ENCODE results near the gene CFAP97.

CFAP97 gene

GRCh38 chr4:185196437-185196836, 7.4 kb downstream of the CFAP97 start:
- no peak for DNase-seq

GRCh38 chr4:185194924-185195888, 8.6 kb downstream of the CFAP97 start:
- DNase-seq, result no peak

DNA sequence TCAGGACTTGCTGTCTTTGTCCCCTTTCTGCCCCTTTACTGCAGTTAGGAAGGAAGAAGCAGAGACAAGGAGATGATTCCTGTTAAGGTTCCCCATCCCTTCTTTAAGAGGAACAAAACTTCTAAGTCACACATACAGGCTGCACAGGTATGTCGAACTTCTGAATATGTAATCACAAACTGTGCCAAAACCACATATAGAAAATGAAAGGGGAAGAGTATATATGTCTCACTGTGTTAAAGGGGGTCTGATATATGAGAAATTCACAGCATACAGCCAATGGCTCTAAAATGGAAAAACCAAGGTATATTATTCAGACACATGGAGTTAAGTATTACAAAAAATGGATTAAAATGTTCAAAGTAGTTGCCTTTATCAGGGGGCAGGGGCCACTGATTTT, 11.7 kb downstream of the CFAP97 start:
- no peak for DNase-seq

DNA sequence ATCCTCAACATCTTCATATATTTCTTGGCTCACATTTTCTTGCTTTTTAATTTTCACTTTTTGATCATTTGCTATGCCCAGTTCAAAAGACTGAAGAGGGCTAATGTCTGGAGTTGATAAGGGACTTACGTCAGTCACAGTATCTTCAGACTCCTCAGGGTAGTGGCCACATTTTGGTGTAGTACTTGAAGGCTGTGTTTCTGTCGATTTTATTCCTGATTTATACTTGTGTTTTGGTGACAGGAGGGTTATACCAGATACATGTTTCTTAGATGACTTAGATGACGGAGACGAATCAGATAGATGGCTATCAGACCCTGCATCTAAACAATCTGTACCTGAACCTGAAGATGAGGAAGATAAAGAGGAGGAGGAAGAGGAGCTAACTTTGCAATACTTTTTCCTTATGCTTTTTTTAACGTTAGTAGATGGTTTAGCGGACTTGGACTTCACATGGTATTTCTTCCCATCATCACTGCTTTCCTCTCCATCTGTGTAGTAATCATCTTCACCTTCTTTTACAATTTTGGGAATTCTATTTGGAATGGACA, 13.4 kb downstream of the CFAP97 start:
- DNase-seq, result no peak

DNA sequence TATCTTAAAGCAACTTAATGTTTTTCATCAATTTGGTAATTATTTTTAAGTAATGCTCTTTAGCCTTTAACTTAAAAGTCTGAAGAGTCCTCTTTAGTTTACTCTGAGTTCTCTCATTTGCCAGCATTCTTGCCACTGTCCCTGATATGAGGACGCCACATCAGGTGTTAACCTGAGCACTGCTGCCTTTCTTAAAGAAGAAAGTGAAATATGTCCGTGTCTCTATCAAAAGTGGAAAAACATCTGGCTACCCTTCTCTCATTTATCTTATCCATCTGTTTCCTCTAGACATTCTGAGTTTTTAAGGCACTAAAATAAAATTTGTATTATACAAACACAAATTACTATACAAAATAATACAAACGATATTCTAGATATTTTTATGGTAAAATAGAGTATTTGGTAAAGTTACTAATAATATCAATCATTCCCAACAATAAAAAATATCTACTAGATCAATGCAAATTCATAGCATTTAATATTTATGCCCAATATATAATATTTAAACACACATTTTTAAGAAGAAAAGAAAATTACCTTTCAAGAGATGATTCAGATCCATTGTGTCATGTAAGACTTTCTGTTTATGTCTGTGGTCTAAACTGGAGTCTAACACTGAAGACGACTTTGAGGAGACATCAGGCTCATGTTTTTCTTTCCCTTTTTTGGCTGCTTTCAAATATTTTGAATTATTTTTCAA, 14.0 kb downstream of the CFAP97 start:
- no peak for DNase-seq

DNA sequence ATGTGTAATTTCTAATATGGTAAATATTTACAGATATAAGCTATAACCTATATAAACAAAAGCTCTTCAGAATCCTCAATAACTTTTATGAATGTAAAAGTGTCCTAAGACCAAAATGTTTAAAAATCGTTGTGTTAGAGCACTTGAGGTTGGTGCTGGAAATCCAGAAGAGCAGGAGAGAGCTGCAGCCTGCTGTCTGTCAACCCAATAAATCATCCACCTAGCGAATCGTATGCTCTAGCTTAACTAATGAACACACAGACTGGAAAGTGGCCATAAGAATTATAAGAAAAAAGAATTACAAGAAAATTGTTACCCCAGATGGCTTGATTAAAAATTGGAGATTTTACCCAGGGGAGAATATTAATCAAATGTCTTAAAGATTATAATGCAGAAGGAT, 17.0 kb downstream of the CFAP97 start:
- DNase-seq, result no peak

GRCh38 chr4:185183622-185184281, 20.0 kb downstream of the CFAP97 start:
- peak; percentile 60 for DNase-seq

DNA sequence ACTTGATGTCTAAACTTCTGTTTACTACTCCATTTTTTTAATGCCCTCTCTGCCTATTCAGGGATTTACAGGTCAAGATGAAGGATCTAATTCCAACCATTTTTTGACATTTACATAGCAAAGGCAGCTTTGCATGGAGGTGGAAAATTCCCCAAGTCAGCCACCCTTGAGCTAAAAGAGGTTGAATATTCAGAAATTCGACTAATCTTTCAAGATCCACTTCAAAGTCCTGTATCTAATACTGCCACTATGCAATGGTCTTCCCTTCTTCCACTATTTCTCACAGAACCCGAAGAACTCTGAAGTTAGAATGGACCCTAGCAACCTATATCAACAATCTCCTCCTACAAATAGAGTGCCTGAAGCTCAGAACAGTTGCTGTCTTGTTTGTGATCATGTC, 21.6 kb downstream of the CFAP97 start:
- no peak for DNase-seq

GRCh38 chr4:185179488-185179887, 24.3 kb downstream of the CFAP97 start:
- DNase-seq, result no peak

GRCh38 chr4:185171373-185172071, 32.3 kb downstream of the CFAP97 start:
- DNase-seq, result no peak

DNA sequence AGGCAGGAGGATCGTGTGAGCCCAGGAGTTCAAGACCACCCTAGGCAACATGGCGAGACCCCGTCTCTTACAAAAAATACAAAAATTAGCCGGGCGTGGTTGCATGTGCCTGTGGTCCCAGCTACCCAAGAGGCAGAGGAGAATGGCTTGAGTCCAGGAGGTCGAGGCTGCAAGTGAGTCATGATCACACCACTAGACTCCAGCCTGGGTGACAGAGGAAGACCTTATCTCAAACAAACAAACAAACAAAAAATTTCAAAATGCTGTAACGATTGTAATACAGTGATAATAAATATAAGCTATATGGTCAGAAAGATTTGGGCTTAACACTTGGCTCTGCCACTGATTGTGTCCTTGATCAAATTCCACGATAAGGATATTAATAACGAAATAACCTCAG, 36.6 kb downstream of the CFAP97 start:
- no peak for DNase-seq

GRCh38 chr4:185165605-185166063, 38.2 kb downstream of the CFAP97 start:
- DNase-seq, result peak; percentile 34

DNA sequence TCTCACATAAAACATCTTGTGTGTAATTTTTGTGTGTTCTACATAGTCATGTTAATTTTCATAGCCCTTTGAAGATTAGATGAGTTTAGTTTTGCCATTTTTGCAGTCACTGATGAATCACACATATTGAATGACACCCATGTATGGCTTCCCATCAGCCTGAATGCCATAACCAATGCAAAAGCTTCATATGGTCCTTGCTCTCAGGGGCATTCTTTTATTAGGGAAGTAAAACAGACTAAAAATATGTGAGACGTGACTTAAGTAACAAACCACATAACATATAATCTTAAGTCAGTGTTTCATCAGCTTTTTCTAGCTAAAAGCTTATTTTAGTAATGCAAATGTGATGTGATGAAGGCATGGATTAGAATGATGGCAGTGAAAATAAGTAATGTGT, 52.5 kb downstream of the CFAP97 start:
- DNase-seq, result no peak

DNA sequence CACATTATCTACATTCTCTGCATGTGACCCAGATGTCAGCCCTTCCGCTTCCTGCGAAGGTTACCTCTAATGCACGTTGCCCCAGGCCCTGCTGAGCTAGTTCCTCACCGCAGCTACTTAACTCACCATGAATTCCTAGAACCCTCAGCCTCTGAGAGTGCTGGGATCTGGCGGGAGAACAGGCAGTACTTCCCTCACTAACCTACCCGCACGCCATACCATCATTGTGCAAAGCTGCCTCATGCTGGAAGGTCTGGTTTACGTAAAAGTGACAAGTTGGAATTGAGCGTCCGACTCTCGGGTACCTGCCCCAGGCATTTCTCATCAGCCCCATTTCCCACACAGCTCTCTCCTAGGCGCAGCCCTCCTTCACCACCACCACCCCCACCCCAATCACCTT, 54.4 kb downstream of the CFAP97 start:
- DNase-seq, result no peak

- DNase-seq, result no peak
Measured at GRCh38 chr4:185145572-185145971, 58.2 kb downstream of the CFAP97 start.

GRCh38 chr4:185144601-185145240, 59.1 kb downstream of the CFAP97 start:
- DNase-seq, result no peak

GRCh38 chr4:185143601-185143969, 60.2 kb downstream of the CFAP97 start:
- peak; percentile 46 for DNase-seq

DNA sequence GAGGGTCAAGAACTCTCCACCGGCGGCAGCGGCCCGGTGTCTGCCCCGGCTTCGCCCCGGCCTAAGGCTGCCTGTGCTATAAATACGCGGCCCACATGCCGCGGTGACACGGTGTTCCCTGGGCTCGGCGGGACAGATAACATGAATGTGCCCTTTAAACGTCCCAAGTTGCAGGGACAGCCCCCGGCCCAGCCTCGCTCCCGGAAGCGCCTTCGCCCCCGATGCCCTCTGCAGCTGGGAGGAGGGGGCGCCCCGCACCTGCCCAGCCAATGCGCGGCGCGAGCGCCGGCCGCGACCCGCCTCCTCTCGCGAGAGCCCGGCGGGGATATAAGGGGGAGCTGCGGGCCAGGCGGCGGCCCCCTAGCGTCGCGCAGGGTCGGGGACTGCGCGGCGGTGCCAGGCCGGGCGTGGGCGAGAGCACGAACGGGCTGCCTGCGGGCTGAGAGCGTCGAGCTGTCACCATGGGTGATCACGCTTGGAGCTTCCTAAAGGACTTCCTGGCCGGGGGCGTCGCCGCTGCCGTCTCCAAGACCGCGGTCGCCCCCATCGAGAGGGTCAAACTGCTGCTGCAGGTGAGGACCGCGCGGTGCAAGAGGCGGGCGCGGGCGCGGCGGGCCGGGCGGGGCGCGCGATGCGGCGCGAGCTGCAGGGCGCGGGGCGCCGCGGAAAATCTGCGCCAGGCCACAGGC, 60.7 kb downstream of the CFAP97 start, which contains the start of gene SLC25A4:
Gene SLC25A4, plus strand, starts transcription at position 355 of the 689 bp plus-strand sequence. Its CDS starts 107 bp downstream, at position 462.
- peak; percentile 51 for DNase-seq

- DNase-seq, result no peak
Measured at GRCh38 chr4:185142564-185142911, 61.3 kb downstream of the CFAP97 start.

GRCh38 chr4:185141777-185142176, 62.0 kb downstream of the CFAP97 start:
- no peak for DNase-seq

DNA sequence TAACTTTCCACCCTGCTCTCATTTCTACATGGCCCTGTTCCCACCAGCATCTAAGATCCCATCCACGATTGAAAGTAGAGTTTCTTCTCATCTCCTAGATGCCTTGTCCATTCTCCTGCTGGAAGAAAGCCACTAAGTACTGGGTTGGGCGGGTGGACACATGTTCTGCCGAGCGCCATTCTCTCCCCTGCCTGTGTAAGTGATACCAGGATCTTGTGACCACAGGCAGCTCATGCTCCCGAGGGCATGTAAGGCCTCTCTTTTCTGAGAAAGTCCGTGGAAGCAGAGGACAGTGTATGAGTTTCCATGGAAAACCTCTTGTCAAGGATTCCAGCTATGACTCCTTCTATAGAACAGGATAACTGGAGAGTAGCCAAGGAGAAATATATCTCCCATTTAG, 64.1 kb downstream of the CFAP97 start:
- no peak for DNase-seq

Measured in NCI-H226 (cell line).